ENCODE data around the gene TBCCD1. TPM values are rescaled to one million over a fixed set of nuclear protein-coding genes. Genes with fewer than 3 reads are reported as not detected.

The TBCCD1 gene
- total RNA-seq, 1 donor from 2014 or later = 10.6 TPM

GRCh38 chr3:186564586-186564985, 2.6 kb downstream of the TBCCD1 start:
- H3K9me3 ChIP-seq = no peaks in the 10 kb centered on the region
- no peak overlapping the region for H3K27ac ChIP-seq
- no peaks in the 10 kb centered on the region for H3K36me3 ChIP-seq
- no peaks in the 10 kb centered on the region for H3K27me3 ChIP-seq
- TF ChIP-seq POLR2A (IDR thresholded peaks at IDR 0.05) (no peak), CTCF (IDR thresholded peaks at IDR 0.05) (no peak), POLR2AphosphoS5 (IDR thresholded peaks at IDR 0.05; ENCODE audit: insufficient read depth in 1 of 2, low read depth in 1 of 2) (no peak)
- intact Hi-C loops (cut with DNase I) = loop anchor here (10.0 kb wide), 1 partner anchor 460 kb away; the partner anchor contains the start of gene ETV5
- H3K4me3 ChIP-seq = no peak overlapping the region
- H3K4me1 ChIP-seq = peaks cover 54% of the 10 kb centered on the region
- DNase-seq (ENCODE audit: extremely low spot score in 2 of 2) = no peak

- no peak for DNase-seq (ENCODE audit: extremely low spot score in 2 of 2)
- H3K9me3 ChIP-seq = no peaks in the 10 kb centered on the region
- H3K4me1 ChIP-seq = no peaks in the 10 kb centered on the region
- TF ChIP-seq POLR2AphosphoS5 (IDR thresholded peaks at IDR 0.05; ENCODE audit: insufficient read depth in 1 of 2, low read depth in 1 of 2) (no peak), POLR2A (IDR thresholded peaks at IDR 0.05) (no peak), CTCF (IDR thresholded peaks at IDR 0.05) (no peak)
- no peak overlapping the region for H3K4me3 ChIP-seq
- no peaks in the 10 kb centered on the region for H3K27me3 ChIP-seq
- intact Hi-C loops (cut with DNase I) = loop anchor here (10.0 kb wide), 1 partner anchor 718 kb away; no protein-coding TSS in a partner anchor
- H3K36me3 ChIP-seq = peaks cover 0 to 52% of the 10 kb centered on the region in 2 donors
- no peak overlapping the region for H3K27ac ChIP-seq
Measured at GRCh38 chr3:186552408-186553031, 14.6 kb downstream of the TBCCD1 start.

GRCh38 chr3:186551387-186551786, 15.8 kb downstream of the TBCCD1 start:
- no peak for TF ChIP-seq POLR2AphosphoS5 (IDR thresholded peaks at IDR 0.05; ENCODE audit: insufficient read depth in 1 of 2, low read depth in 1 of 2)
- TF ChIP-seq CTCF (IDR thresholded peaks at IDR 0.05) = no peak
- TF ChIP-seq POLR2A (IDR thresholded peaks at IDR 0.05) = no peak
- H3K36me3 ChIP-seq = peaks cover 0 to 44% of the 10 kb centered on the region in 2 donors
- H3K9me3 ChIP-seq = no peaks in the 10 kb centered on the region
- H3K4me3 ChIP-seq = no peak overlapping the region
- no peak for DNase-seq (ENCODE audit: extremely low spot score in 2 of 2)
- no peaks in the 10 kb centered on the region for H3K27me3 ChIP-seq
- intact Hi-C loops (cut with DNase I) = loop anchor here (10.0 kb wide), 1 partner anchor 717 kb away; no protein-coding TSS in a partner anchor
- H3K27ac ChIP-seq = no peak overlapping the region
- H3K4me1 ChIP-seq = no peaks in the 10 kb centered on the region

GRCh38 chr3:186549497-186549896, 17.6 kb downstream of the TBCCD1 start:
- peaks cover 0 to 30% of the 10 kb centered on the region in 2 donors for H3K36me3 ChIP-seq
- no peak overlapping the region for H3K4me3 ChIP-seq
- intact Hi-C loops (cut with DNase I) = no loop called here
- no peak for DNase-seq (ENCODE audit: extremely low spot score in 2 of 2)
- no peaks in the 10 kb centered on the region for H3K9me3 ChIP-seq
- H3K27ac ChIP-seq = no peak overlapping the region
- TF ChIP-seq CTCF (IDR thresholded peaks at IDR 0.05) (no peak), POLR2AphosphoS5 (IDR thresholded peaks at IDR 0.05; ENCODE audit: insufficient read depth in 1 of 2, low read depth in 1 of 2) (no peak), POLR2A (IDR thresholded peaks at IDR 0.05) (no peak)
- no peaks in the 10 kb centered on the region for H3K27me3 ChIP-seq
- no peaks in the 10 kb centered on the region for H3K4me1 ChIP-seq

GRCh38 chr3:186544281-186544680, 22.9 kb downstream of the TBCCD1 start, which contains the start of gene CRYGS:
TSS of gene CRYGS (minus strand) at chr3:186544380. CDS start at chr3:186544326, 54 bp downstream.
- Histone ChIP-seq H3K9me3 (no peaks in the 10 kb centered on the region), H3K36me3 (peaks cover 0 to 8% of the 10 kb centered on the region in 2 donors), H3K4me3 (no peak within 1 kb of the TSS), H3K27ac (no peak within 1 kb of the TSS), H3K4me1 (no peaks in the 10 kb centered on the region), H3K27me3 (no peaks in the 10 kb centered on the region)
- TF ChIP-seq POLR2A (IDR thresholded peaks at IDR 0.05) (no peak), CTCF (IDR thresholded peaks at IDR 0.05) (no peak), POLR2AphosphoS5 (IDR thresholded peaks at IDR 0.05; ENCODE audit: insufficient read depth in 1 of 2, low read depth in 1 of 2) (no peak)
- no peak for DNase-seq (ENCODE audit: extremely low spot score in 2 of 2)
- intact Hi-C loops (cut with DNase I) = loop anchor here (5.0 kb wide), 1 partner anchor 557 kb away; no protein-coding TSS in a partner anchor
